Trophoblast cell (in vitro differentiated cells and primary cell): Measurements from ENCODE around the gene KCNMB1.

ENCODE experiments used
- DNase-seq, 2 donors: peaks; one replicate each; pipeline ENCODE4 v3.0.0-alpha.2; 2016
- H2AFZ ChIP-seq: 2 replicates; pipeline ENCODE4 v1.6.1; 2013; ENCODE audit warnings: low read length, moderate library complexity, mild to moderate bottlenecking; ENCODE audit not compliant: insufficient read depth, poor library complexity
- H2AK5ac ChIP-seq: 2 replicates; pipeline ENCODE4 v1.6.1; 2013; ENCODE audit warnings: mild to moderate bottlenecking, low read length
- H2BK120ac ChIP-seq: 2 replicates; pipeline ENCODE4 v1.6.1; 2013; ENCODE audit warnings: low read length, mild to moderate bottlenecking, moderate library complexity; ENCODE audit not compliant: insufficient read depth, poor library complexity
- H2BK12ac ChIP-seq: 2 replicates; pipeline ENCODE4 v1.6.1; 2013; ENCODE audit warnings: mild to moderate bottlenecking, low read length, moderate library complexity
- H2BK5ac ChIP-seq: 2 replicates; pipeline ENCODE4 v1.6.1; 2013; ENCODE audit warnings: low read length, low read depth, moderate library complexity, mild to moderate bottlenecking; ENCODE audit not compliant: poor library complexity
- H3K14ac ChIP-seq: 2 replicates; pipeline ENCODE4 v1.6.1; 2013; ENCODE audit warnings: mild to moderate bottlenecking, low read length
- H3K18ac ChIP-seq: 2 replicates; pipeline ENCODE4 v1.6.1; 2013; ENCODE audit warnings: mild to moderate bottlenecking, low read length
- H3K23ac ChIP-seq: 2 replicates; pipeline ENCODE4 v1.6.1; 2013; ENCODE audit warnings: low read length
- H3K27ac ChIP-seq: 2 replicates; pipeline ENCODE4 v1.5.1; 2013; ENCODE audit warnings: low read depth, mild to moderate bottlenecking, inconsistent platforms, low read length, moderate library complexity
- H3K27me3 ChIP-seq: 2 replicates; pipeline ENCODE4 v1.6.1; 2013; ENCODE audit warnings: inconsistent platforms, mild to moderate bottlenecking, low read length, moderate library complexity; ENCODE audit not compliant: insufficient read depth
- H3K36me3 ChIP-seq, 2 experiments: 1 replicate in 1 of 2; 2 replicates in 1 of 2; pipeline ENCODE4 v1.6.1; 2013; ENCODE audit warnings: low read length in 2 of 2, mild to moderate bottlenecking in 2 of 2, moderate library complexity in 1 of 2; ENCODE audit not compliant: insufficient read depth in 2 of 2, control insufficient read depth in 1 of 2
- H3K4ac ChIP-seq: 2 replicates; pipeline ENCODE4 v1.6.1; 2013; ENCODE audit warnings: low read depth, mild to moderate bottlenecking, low read length, moderate library complexity
- H3K4me1 ChIP-seq, 2 experiments: 1 replicate in 1 of 2; 2 replicates in 1 of 2; pipeline ENCODE4 v1.6.1; 2013; ENCODE audit warnings: low read length in 2 of 2, mild to moderate bottlenecking in 2 of 2, moderate library complexity in 1 of 2; ENCODE audit not compliant: insufficient read depth in 2 of 2, control insufficient read depth in 1 of 2
- H3K4me2 ChIP-seq: 2 replicates; pipeline ENCODE4 v1.6.1; 2013; ENCODE audit warnings: inconsistent platforms, mild to moderate bottlenecking, low read length, moderate library complexity
- H3K4me3 ChIP-seq: 2 replicates; pipeline ENCODE4 v1.5.1; 2013; ENCODE audit warnings: mild to moderate bottlenecking, low read depth, low read length, inconsistent platforms
- H3K79me1 ChIP-seq: one replicate; pipeline ENCODE4 v1.6.1; 2013; ENCODE audit warnings: low read length
- H3K79me2 ChIP-seq: 2 replicates; pipeline ENCODE4 v1.6.1; 2013; ENCODE audit warnings: low read length, mild to moderate bottlenecking; ENCODE audit not compliant: control insufficient read depth, insufficient read depth, poor library complexity
- H3K9ac ChIP-seq: 2 replicates; pipeline ENCODE4 v1.6.1; 2013; ENCODE audit warnings: mild to moderate bottlenecking, low read length
- H3K9me3 ChIP-seq: 2 replicates; pipeline ENCODE4 v1.6.1; 2013; ENCODE audit warnings: low read depth, mild to moderate bottlenecking, control low read depth, inconsistent platforms, low read length; ENCODE audit not compliant: insufficient read depth
- H4K12ac ChIP-seq: 2 replicates; pipeline ENCODE4 v1.6.1; 2013; ENCODE audit warnings: low read depth, mild to moderate bottlenecking, low read length, moderate library complexity
- H4K8ac ChIP-seq: 2 replicates; pipeline ENCODE4 v1.6.1; 2013; ENCODE audit warnings: low read depth, mild to moderate bottlenecking, low read length, moderate library complexity
- H4K91ac ChIP-seq: one replicate; pipeline ENCODE4 v1.6.1; 2013; ENCODE audit warnings: low read depth, mild to moderate bottlenecking, low read length, moderate library complexity
- WGBS: extraction: QIAGEN DNeasy Blood & Tissue Kit; methylation state at CpG from one replicate; pipeline ENCODE4 v1.1.7; 2013; ENCODE audit warnings: missing lambda C conversion rate; ENCODE audit not compliant: insufficient read length, insufficient coverage; ENCODE audit errors: extremely low coverage; 5-methylcytosine and 5-hydroxymethylcytosine counted together

Gene KCNMB1

GRCh38 chr5:170362656-170363055 lies 26.5 kb downstream of the KCNMB1 start:
- H3K27me3 ChIP-seq: no peaks in the 10 kb centered on the region
- H3K36me3 ChIP-seq: no peaks in the 10 kb centered on the region
- no peak overlapping the region for H3K14ac ChIP-seq
- no CpG with 5 or more reads among the region's 6 CpGs for WGBS
- H3K9ac ChIP-seq: no peak overlapping the region
- H3K23ac ChIP-seq: no peak overlapping the region
- H4K91ac ChIP-seq: no peak overlapping the region
- no peak overlapping the region for H3K4ac ChIP-seq
- no peak overlapping the region for H2BK5ac ChIP-seq
- H4K12ac ChIP-seq: no peak overlapping the region
- no peak overlapping the region for H3K4me2 ChIP-seq
- no peak overlapping the region for H2BK12ac ChIP-seq
- no peaks in the 10 kb centered on the region for H3K79me2 ChIP-seq
- H3K79me1 ChIP-seq: peaks cover 2% of the 10 kb centered on the region
- no peak for DNase-seq
- no peak overlapping the region for H3K18ac ChIP-seq
- no peak overlapping the region for H2AFZ ChIP-seq
- peaks cover 12 to 13% of the 10 kb centered on the region in 2 experiments for H3K4me1 ChIP-seq
- H2AK5ac ChIP-seq: no peak overlapping the region
- H4K8ac ChIP-seq: no peak overlapping the region
- no peaks in the 10 kb centered on the region for H3K9me3 ChIP-seq
- H3K27ac ChIP-seq: no peak overlapping the region
- H2BK120ac ChIP-seq: no peak overlapping the region
- no peak overlapping the region for H3K4me3 ChIP-seq

GRCh38 chr5:170362102-170362501 lies 27.1 kb downstream of the KCNMB1 start:
- Histone ChIP-seq H3K27me3 (no peaks in the 10 kb centered on the region), H3K14ac (no peak overlapping the region), H4K12ac (no peak overlapping the region), H3K18ac (no peak overlapping the region), H4K91ac (no peak overlapping the region), H3K27ac (no peak overlapping the region), H2BK5ac (no peak overlapping the region), H2BK120ac (no peak overlapping the region), H3K79me2 (no peaks in the 10 kb centered on the region), H3K9me3 (no peaks in the 10 kb centered on the region), H3K4me3 (no peak overlapping the region), H3K4me1 (peaks cover 14 to 16% of the 10 kb centered on the region in 2 experiments), H4K8ac (no peak overlapping the region), H2AK5ac (no peak overlapping the region), H3K9ac (no peak overlapping the region), H3K4me2 (no peak overlapping the region), H2AFZ (no peak overlapping the region), H2BK12ac (no peak overlapping the region), H3K23ac (no peak overlapping the region), H3K79me1 (peaks cover 2% of the 10 kb centered on the region), H3K4ac (no peak overlapping the region), H3K36me3 (no peaks in the 10 kb centered on the region)
- no CpG with 5 or more reads among the region's 7 CpGs for WGBS
- DNase-seq: no peak

- no peak overlapping the region for H2BK5ac ChIP-seq
- no peaks in the 10 kb centered on the region for H3K9me3 ChIP-seq
- no peak overlapping the region for H3K4me2 ChIP-seq
- H3K79me1 ChIP-seq: peaks cover under 1% of the 10 kb centered on the region
- no peak overlapping the region for H4K91ac ChIP-seq
- H2AK5ac ChIP-seq: no peak overlapping the region
- H3K4me3 ChIP-seq: no peak overlapping the region
- no peak overlapping the region for H3K27ac ChIP-seq
- no peak overlapping the region for H2AFZ ChIP-seq
- WGBS: no CpG with 5 or more reads among the region's 5 CpGs
- no peaks in the 10 kb centered on the region for H3K36me3 ChIP-seq
- H3K79me2 ChIP-seq: no peaks in the 10 kb centered on the region
- H3K23ac ChIP-seq: no peak overlapping the region
- H3K4me1 ChIP-seq: peaks cover 15 to 16% of the 10 kb centered on the region in 2 experiments
- no peak overlapping the region for H3K18ac ChIP-seq
- no peak overlapping the region for H4K12ac ChIP-seq
- H3K9ac ChIP-seq: no peak overlapping the region
- no peak overlapping the region for H3K14ac ChIP-seq
- H2BK12ac ChIP-seq: no peak overlapping the region
- no peak for DNase-seq
- H2BK120ac ChIP-seq: no peak overlapping the region
- H4K8ac ChIP-seq: no peak overlapping the region
- no peak overlapping the region for H3K4ac ChIP-seq
- no peaks in the 10 kb centered on the region for H3K27me3 ChIP-seq
Observed at GRCh38 chr5:170361616-170362015, 27.6 kb downstream of the KCNMB1 start.

- Histone ChIP-seq H3K79me2 (no peaks in the 10 kb centered on the region), H3K18ac (no peak overlapping the region), H2AK5ac (peak overlapping the region; percentile 18), H2AFZ (no peak overlapping the region), H3K9ac (no peak overlapping the region), H4K91ac (peak overlapping the region; percentile 8), H4K12ac (no peak overlapping the region), H3K27ac (no peak overlapping the region), H3K4ac (no peak overlapping the region), H2BK5ac (no peak overlapping the region), H3K4me2 (no peak overlapping the region), H4K8ac (peak overlapping the region; percentile 9), H3K27me3 (no peaks in the 10 kb centered on the region), H3K4me3 (no peak overlapping the region), H3K36me3 (no peaks in the 10 kb centered on the region), H3K79me1 (no peaks in the 10 kb centered on the region), H2BK120ac (no peak overlapping the region), H3K4me1 (peaks cover 16 to 19% of the 10 kb centered on the region in 2 experiments), H3K23ac (no peak overlapping the region), H3K9me3 (no peaks in the 10 kb centered on the region), H2BK12ac (no peak overlapping the region), H3K14ac (no peak overlapping the region)
- no CpG with 5 or more reads among the region's 5 CpGs for WGBS
- DNase-seq: no peak
Observed at GRCh38 chr5:170361116-170361515, 28.1 kb downstream of the KCNMB1 start.
